Thoracic aorta (tissue), 2 donors: ENCODE results near the gene WBP2. TPM values are rescaled to one million over a fixed set of nuclear protein-coding genes. Genes with fewer than 3 reads are reported as not detected.
A peak's percentile ranks its signal among the peaks of the same experiment; 100 is the strongest.

Experiments
- ATAC-seq: fragments of 150-250 bp; one replicate; pipeline ENCODE4 v1.8.0; 2017; ENCODE audit warnings: low read depth; ENCODE audit not compliant: insufficient number of reproducible peaks, low FRiP score
- DNase-seq: peaks from one replicate; pipeline ENCODE4 v3.0.0-alpha.2; 2020; ENCODE audit warnings: low spot score
- H3K27ac ChIP-seq, 2 donors: fragments of 200-600 bp; sonication (generic); 1 replicate in 1 of 2; 2 replicates in 1 of 2; pipeline ENCODE4 v1.5.1; 2016; ENCODE audit warnings: mild to moderate bottlenecking in 2 of 2, moderate library complexity in 2 of 2
- H3K27me3 ChIP-seq: fragments of 200-600 bp; sonication (generic); replicated peaks from 2 replicates; pipeline ENCODE4 v1.6.0; 2016; ENCODE audit warnings: mild to moderate bottlenecking; ENCODE audit not compliant: insufficient read depth
- H3K36me3 ChIP-seq: fragments of 200-600 bp; sonication (generic); one replicate; pipeline ENCODE4 v1.5.1; 2016
- H3K4me1 ChIP-seq, 2 donors: fragments of 200-600 bp; sonication (generic); 1 replicate in 1 of 2; 2 replicates in 1 of 2; pipeline versions ENCODE4 v1.5.1 to v1.6.0; 2016; ENCODE audit warnings: low read depth in 2 of 2, mild to moderate bottlenecking in 1 of 2; ENCODE audit not compliant: control insufficient read depth in 1 of 2
- H3K4me3 ChIP-seq: fragments of 200-600 bp; sonication (generic); 2 replicates; pipeline ENCODE4 v1.5.1; 2016; ENCODE audit warnings: mild to moderate bottlenecking
- H3K9me3 ChIP-seq: fragments of 200-600 bp; sonication (generic); 2 replicates; pipeline ENCODE4 v1.5.1; 2016
- CTCF ChIP-seq: fragments of 200-600 bp; sonication (generic); IDR thresholded peaks from one replicate; pipeline ENCODE4 v1.5.1; 2019; ENCODE audit warnings: antibody characterized with exemption
- total RNA-seq, 2 donors: library from RNA; depleted of rRNA; stranded (reverse); fragments of >200 nt; gene quantifications; one replicate each; pipeline versions ENCODE4 v1.1.0 to v1.2.3, GENCODE V29; 2016

The WBP2 gene
- total RNA-seq, 2 donors from 2014 or later: 55.8 to 83.1 TPM

GRCh38 chr17:75876190-75876937, 21.2 kb upstream of the WBP2 start:
- peaks cover 7% of the 10 kb centered on the region for H3K36me3 ChIP-seq
- no peaks in the 10 kb centered on the region for H3K27me3 ChIP-seq
- peak; percentile 13 for TF ChIP-seq CTCF
- DNase-seq (no peak), ATAC-seq (no peak)
- peaks cover 47 to 64% of the 10 kb centered on the region in 2 donors for H3K4me1 ChIP-seq
- peak overlapping the region; percentile 78 for H3K4me3 ChIP-seq
- peak overlapping the region; percentile 99 for H3K27ac ChIP-seq
- no peaks in the 10 kb centered on the region for H3K9me3 ChIP-seq

GRCh38 chr17:75875940-75876189, 20.7 kb upstream of the WBP2 start:
- H3K36me3 ChIP-seq: peaks cover 7% of the 10 kb centered on the region
- ATAC-seq (no peak), DNase-seq (no peak)
- H3K9me3 ChIP-seq: no peaks in the 10 kb centered on the region
- no peak for TF ChIP-seq CTCF
- H3K27ac ChIP-seq: peak overlapping the region; percentile 99
- H3K4me3 ChIP-seq: peak overlapping the region; percentile 78
- no peaks in the 10 kb centered on the region for H3K27me3 ChIP-seq
- peaks cover 47 to 67% of the 10 kb centered on the region in 2 donors for H3K4me1 ChIP-seq

- Histone ChIP-seq H3K36me3 (peaks cover 7% of the 10 kb centered on the region), H3K4me1 (peaks cover 49 to 72% of the 10 kb centered on the region in 2 donors), H3K9me3 (no peaks in the 10 kb centered on the region), H3K27ac (peak overlapping the region; percentile 99), H3K27me3 (no peaks in the 10 kb centered on the region), H3K4me3 (peak overlapping the region; percentile 78)
- no peak for TF ChIP-seq CTCF
- ATAC-seq (no peak), DNase-seq (no peak)
Observed at GRCh38 chr17:75875182-75875939, 20.2 kb upstream of the WBP2 start.

- ATAC-seq (no peak), DNase-seq (no peak)
- peak overlapping the region; percentile 78 for H3K4me3 ChIP-seq
- H3K4me1 ChIP-seq: peaks cover 57 to 80% of the 10 kb centered on the region in 2 donors
- no peaks in the 10 kb centered on the region for H3K9me3 ChIP-seq
- H3K36me3 ChIP-seq: peaks cover 7% of the 10 kb centered on the region
- no peaks in the 10 kb centered on the region for H3K27me3 ChIP-seq
- TF ChIP-seq CTCF: no peak
- peak overlapping the region; percentile 99 for H3K27ac ChIP-seq
Observed at GRCh38 chr17:75874323-75875181, 19.4 kb upstream of the WBP2 start.
